Gastrocnemius medialis (tissue), 4 donors: ENCODE measurements around the gene DENND4C. TPM values are rescaled to one million over a fixed set of nuclear protein-coding genes. Genes with fewer than 3 reads are reported as not detected.
"Not testable (repeated sequence)": the region's sequence is repeated elsewhere in the genome, so short reads cannot be mapped to it uniquely, and the experiment has no call there.

Experiments used
- ATAC-seq, 2 donors: fragments of 150-250 bp; one replicate each; pipeline ENCODE4 v1.9.1; 2016
- DNase-seq, 2 donors: peaks; one replicate each; pipeline ENCODE4 v3.0.0-alpha.2; 2019
- H3K27ac ChIP-seq, 4 donors: fragments of 200-600 bp; sonication (generic); 1 replicate in 1 of 4; 2 replicates in 3 of 4; pipeline ENCODE4 v1.5.1; 2016 to 2018; ENCODE audit warnings: mild to moderate bottlenecking in 2 of 4, moderate library complexity in 1 of 4
- H3K27me3 ChIP-seq, 3 donors: fragments of 200-600 bp; sonication (generic) in 2 of 3; 1 replicate in 1 of 3; 2 replicates in 2 of 3; pipeline versions ENCODE4 v1.5.1 to v1.6.0; 2016 to 2019; ENCODE audit warnings: mild to moderate bottlenecking in 1 of 3, moderate library complexity in 1 of 3
- H3K36me3 ChIP-seq, 2 donors: fragments of 200-600 bp; sonication (generic) in 1 of 2; one replicate each; pipeline ENCODE4 v1.5.1; 2017 to 2018
- H3K4me1 ChIP-seq, 2 donors: fragments of 200-600 bp; sonication (generic) in 1 of 2; one replicate each; pipeline ENCODE4 v1.5.1; 2016 to 2017; ENCODE audit warnings: mild to moderate bottlenecking in 2 of 2
- H3K4me3 ChIP-seq, 4 donors: fragments of 200-600 bp; sonication (generic) in 3 of 4; 1 replicate in 1 of 4; 2 replicates in 3 of 4; pipeline ENCODE4 v1.5.1; 2016 to 2019; ENCODE audit warnings: mild to moderate bottlenecking in 2 of 4
- H3K9me3 ChIP-seq, 3 donors: fragments of 200-600 bp; sonication (generic) in 2 of 3; 1 replicate in 1 of 3; 2 replicates in 2 of 3; pipeline ENCODE4 v1.5.1; 2016 to 2019
- CTCF ChIP-seq, 5 experiments: fragments of 450-650 bp in 3 of 5; fragments of 200-600 bp in 2 of 5; sonication (generic) in 2 of 5; IDR thresholded peaks in 4 of 5; conservative IDR thresholded peaks in 1 of 5; 1 replicate in 4 of 5; 2 replicates in 1 of 5; pipeline ENCODE4 v1.5.1; 2016 to 2019; ENCODE audit warnings: antibody characterized with exemption in 5 of 5, mild to moderate bottlenecking in 3 of 5, moderate library complexity in 3 of 5
- POLR2A ChIP-seq, 2 donors: fragments of 450-650 bp; IDR thresholded peaks; one replicate each; pipeline ENCODE4 v1.6.1; 2017; ENCODE audit warnings: antibody characterized with exemption in 2 of 2, mild to moderate bottlenecking in 2 of 2, moderate library complexity in 2 of 2
- in situ Hi-C, 4 donors: fragments of 200-750 bp; cut with MboI; loops; one replicate each; pipeline versions ENCODE4 v1.15.0 to v1.8.0; 2017; ENCODE audit warnings: low sequenced_read_pairs in 4 of 4
- intact Hi-C: fragments of 100-400 bp; cut with DNase I; formaldehyde crosslinking; loops from one replicate; pipeline ENCODE4 v1.15.1; 2023; ENCODE audit warnings: low total_unique reads
- total RNA-seq, 4 donors: library from RNA; depleted of rRNA; stranded (reverse); fragments of >200 nt; gene quantifications; one replicate each; pipeline versions ENCODE4 v1.1.0 to v1.2.3, GENCODE V29; 2016

Gene DENND4C
- total RNA-seq, 4 donors from 2014 or later = 19.2 to 34.0 (median 21.3) TPM

GRCh38 chr9:19385786-19386501 is 155.5 kb downstream of the DENND4C start:
- in situ Hi-C loops (loop anchor here in 2 of 4 donors (10.0 kb wide), 1 partner anchor 69 kb away; no protein-coding TSS in a partner anchor), intact Hi-C loops (no loop called here)
- Histone ChIP-seq H3K4me1 (peaks cover 1 to 2% of the 10 kb centered on the region in 2 donors), H3K9me3 (no peaks in the 10 kb centered on the region), H3K27ac (no peak overlapping the region), H3K36me3 (no peaks in the 10 kb centered on the region), H3K4me3 (no peak overlapping the region), H3K27me3 (no peaks in the 10 kb centered on the region)
- TF ChIP-seq CTCF (IDR thresholded peaks at IDR 0.05 in 4 of 5, conservative IDR thresholded peaks at IDR 0.05 in 1 of 5) = no peak
- no peak for TF ChIP-seq POLR2A (IDR thresholded peaks at IDR 0.05)
- no peak for ATAC-seq
- DNase-seq = no peak

- DNase-seq = no peak
- Histone ChIP-seq H3K4me1 (no peaks in the 10 kb centered on the region), H3K27me3 (no peaks in the 10 kb centered on the region), H3K4me3 (no peak overlapping the region), H3K9me3 (no peaks in the 10 kb centered on the region), H3K27ac (no peak overlapping the region), H3K36me3 (no peaks in the 10 kb centered on the region)
- no peak for ATAC-seq
- intact Hi-C loops (no loop called here), in situ Hi-C loops (loop anchor here in 2 of 4 donors (10.0 kb wide), 1 partner anchor 68 kb away; no protein-coding TSS in a partner anchor)
- TF ChIP-seq CTCF (IDR thresholded peaks at IDR 0.05 in 4 of 5, conservative IDR thresholded peaks at IDR 0.05 in 1 of 5) = no peak
- no peak for TF ChIP-seq POLR2A (IDR thresholded peaks at IDR 0.05)
Observed at GRCh38 chr9:19386502-19387044, 156.1 kb downstream of the DENND4C start.

- intact Hi-C loops = no loop called here
- Histone ChIP-seq H3K27me3 (no peaks in the 10 kb centered on the region), H3K4me1 (no peaks in the 10 kb centered on the region), H3K36me3 (no peaks in the 10 kb centered on the region), H3K9me3 (no peaks in the 10 kb centered on the region), H3K27ac (no peak overlapping the region), H3K4me3 (no peak overlapping the region)
- in situ Hi-C loops = loop anchor here in 2 of 4 donors (10.0 kb wide), 1 partner anchor 67 kb away; no protein-coding TSS in a partner anchor
- no peak for ATAC-seq
- TF ChIP-seq POLR2A (IDR thresholded peaks at IDR 0.05) = no peak
- no peak for TF ChIP-seq CTCF (IDR thresholded peaks at IDR 0.05 in 4 of 5, conservative IDR thresholded peaks at IDR 0.05 in 1 of 5)
- no peak for DNase-seq
Observed at GRCh38 chr9:19387317-19387716, 156.8 kb downstream of the DENND4C start.

- intact Hi-C loops, H3K4me1 ChIP-seq, H3K4me3 ChIP-seq, H3K36me3 ChIP-seq, H3K27me3 ChIP-seq, H3K9me3 ChIP-seq, H3K27ac ChIP-seq, DNase-seq, ATAC-seq: not testable (repeated sequence)
- in situ Hi-C loops = loop anchor here in 2 of 4 donors (10.0 kb wide), 1 partner anchor 65 kb away; no protein-coding TSS in a partner anchor
Observed at GRCh38 chr9:19389539-19389938, 159.0 kb downstream of the DENND4C start.

GRCh38 chr9:19397845-19398244 is 167.4 kb downstream of the DENND4C start:
- no peaks in the 10 kb centered on the region for H3K9me3 ChIP-seq
- in situ Hi-C loops = no loop called here
- no peaks in the 10 kb centered on the region for H3K36me3 ChIP-seq
- no peak overlapping the region for H3K27ac ChIP-seq
- intact Hi-C loops = no loop called here
- DNase-seq (no peak), ATAC-seq (no peak)
- no peak overlapping the region for H3K4me3 ChIP-seq
- H3K4me1 ChIP-seq = no peaks in the 10 kb centered on the region
- no peaks in the 10 kb centered on the region for H3K27me3 ChIP-seq
- TF ChIP-seq CTCF (IDR thresholded peaks at IDR 0.05 in 4 of 5, conservative IDR thresholded peaks at IDR 0.05 in 1 of 5) (no peak), POLR2A (IDR thresholded peaks at IDR 0.05) (no peak)

- in situ Hi-C loops = loop anchor here in 1 of 4 donors (25.0 kb wide), 1 partner anchor 91 kb away; no protein-coding TSS in a partner anchor
- intact Hi-C loops, DNase-seq, H3K9me3 ChIP-seq, H3K36me3 ChIP-seq, H3K4me3 ChIP-seq, ATAC-seq, H3K4me1 ChIP-seq, H3K27me3 ChIP-seq, H3K27ac ChIP-seq: not testable (repeated sequence)
Observed at GRCh38 chr9:19403231-19403630, 172.7 kb downstream of the DENND4C start.
